Measurements from ENCODE around the gene EXOSC9. TPM values are rescaled to one million over a fixed set of nuclear protein-coding genes. Genes with fewer than 3 reads are reported as not detected.

EXOSC9 gene
- total and polyA plus RNA-seq, 4 donors = 5.3 to 20.0 (median 10.0) TPM

GRCh38 chr4:121796283-121796682 is 4.8 kb upstream of the EXOSC9 start (continued):
- no peak for TF ChIP-seq REST (IDR thresholded peaks at IDR 0.05)

- Histone ChIP-seq H3K9me3 (ENCODE audit: control insufficient read depth in 4 of 4, low read length in 3 of 4) (no peaks in the 10 kb centered on the region), H3K27ac (ENCODE audit: low read depth in 1 of 2, low read length in 2 of 2) (no peak overlapping the region), H3K4me3 (ENCODE audit: low read depth in 1 of 3, low read length in 3 of 3) (no peak overlapping the region), H3K9ac (ENCODE audit: low read depth in 1 of 2, low read length in 2 of 2) (no peak overlapping the region), H3K36me3 (ENCODE audit: control insufficient read depth in 4 of 4, insufficient read depth in 3 of 4, low read depth in 1 of 4, low read length in 3 of 4) (peaks cover 0 to 10% (median 4%) of the 10 kb centered on the region in 4 donors), H3K27me3 (ENCODE audit: control insufficient read depth in 4 of 4, insufficient read depth in 4 of 4, low read length in 3 of 4) (no peaks in the 10 kb centered on the region), H3K4me1 (ENCODE audit: control insufficient read depth in 4 of 4, insufficient read depth in 4 of 4, low read length in 3 of 4) (peaks cover 5 to 19% (median 18%) of the 10 kb centered on the region in 4 donors)
- no peak for DNase-seq (ENCODE audit: low spot score)
- 40% methylated on average over 2 of the region's 2 CpGs for WGBS
- TF ChIP-seq RXRA (IDR thresholded peaks at IDR 0.05) (peak in 1 of 2 donors; percentile 8), HNF4G (IDR thresholded peaks at IDR 0.05) (peak; percentile 63), SP1 (IDR thresholded peaks at IDR 0.05) (peak; percentile 89), EGR1 (IDR thresholded peaks at IDR 0.05; ENCODE audit: low read depth in 2 of 2) (no peak), FOXA2 (IDR thresholded peaks at IDR 0.05) (no peak), RAD21 (IDR thresholded peaks at IDR 0.05) (no peak), ZBTB33 (IDR thresholded peaks at IDR 0.05) (no peak), CTCF (IDR thresholded peaks at IDR 0.05; ENCODE audit: low read depth, low read length, missing input control) (no peak), HNF4A (conservative IDR thresholded peaks at IDR 0.05) (peak; percentile 85 to 91), TAF1 (conservative IDR thresholded peaks at IDR 0.05) (no peak), GABPA (IDR thresholded peaks at IDR 0.05 in 1 of 2, conservative IDR thresholded peaks at IDR 0.05 in 1 of 2) (no peak), JUND (IDR thresholded peaks at IDR 0.05) (peak; percentile 17 to 22), FOXA1 (IDR thresholded peaks at IDR 0.05) (no peak), YY1 (IDR thresholded peaks at IDR 0.05) (peak; percentile 25)
These were observed 1.8 kb upstream of the EXOSC9 start for GRCh38 chr4:121799208-121799823.
